ENCODE data around the gene SYNJ2.

- TF ChIP-seq CTCF (IDR thresholded peaks at IDR 0.05; ENCODE audit: borderline replicate concordance, extremely low read depth, low read length, poor library complexity, severe bottlenecking) (no peak), EZH2 (IDR thresholded peaks at IDR 0.05; ENCODE audit: borderline replicate concordance, low read depth, low read length, severe bottlenecking) (no peak)
These were observed 3.5 kb upstream of the SYNJ2 start for GRCh38 chr6:157978021-157978783.
